HepG2 (cell line): Measurements from ENCODE around the gene MYO19. TPM values are rescaled to one million over a fixed set of nuclear protein-coding genes. Genes with fewer than 3 reads are reported as not detected.
A peak's percentile ranks its signal among the peaks of the same experiment; 100 is the strongest.

Experiments
- ATAC-seq: fragments of 200-7000 bp; cut with Tn5 transposase; 3 replicates; pipeline ENCODE4 v1.9.1; 2020; ENCODE audit warnings: mild to moderate bottlenecking, moderate library complexity
- BruUV-seq: library from RNA; stranded (reverse); fragments of 400-500 nt; replicated peaks from 2 replicates; lab custom pipeline; 2021; lab: Mats Ljungman, UMichigan
- CTCF ChIA-PET: fragments of 300-600 bp; formaldehyde crosslinking; extraction: SDS; loops from one replicate; lab custom pipeline; 2021; ENCODE audit warnings: low total read pairs, inconsistent platforms, low intra/inter-chr PET ratio; lab: Yijun Ruan, JAX
- POLR2A ChIA-PET: fragments of 350-600 bp; sonication (Branson Sonifier 250); formaldehyde crosslinking; loops from one replicate; lab custom pipeline; 2020; ENCODE audit warnings: antibody characterized with exemption, inconsistent platforms; lab: Yijun Ruan, JAX
- DNase-seq: peaks from one replicate; pipeline ENCODE4 v3.0.0-alpha.2; 2015; ENCODE audit warnings: low spot score
- FAIRE-seq: peaks from 3 replicates; lab custom pipeline; 2011; peaks lifted over from hg19 to GRCh38; lab: Jason Lieb, UNC
- H2AFZ ChIP-seq: one replicate; pipeline ENCODE4 v1.6.1; 2011; ENCODE audit warnings: low read length, inconsistent platforms
- H3K27ac ChIP-seq: fragments of 300-600 bp; 3 replicates; pipeline ENCODE4 v1.8.0; 2011; ENCODE audit warnings: mixed run types, mild to moderate bottlenecking, mixed read lengths, low read length, inconsistent platforms; ENCODE audit not compliant: insufficient read depth; ENCODE audit errors: extremely low read length
- H3K27me3 ChIP-seq, 2 experiments: fragments of 200-600 bp in 1 of 2; 2 replicates in 1 of 2; 3 replicates in 1 of 2; pipeline versions ENCODE4 v1.6.0 to v1.8.0; 2011; ENCODE audit warnings: low read length in 2 of 2, mild to moderate bottlenecking in 2 of 2, moderate library complexity in 2 of 2, inconsistent platforms in 1 of 2; ENCODE audit not compliant: insufficient read depth in 2 of 2, control insufficient read depth in 1 of 2
- H3K36me3 ChIP-seq, 2 experiments: fragments of 200-600 bp in 1 of 2; replicated peaks in 1 of 2; 2 replicates in 1 of 2; 3 replicates in 1 of 2; pipeline versions ENCODE4 v1.5.1 to v1.8.0; 2011; ENCODE audit warnings: low read length in 2 of 2, inconsistent platforms in 1 of 2; ENCODE audit not compliant: insufficient read depth in 2 of 2, control insufficient read depth in 1 of 2
- H3K4me1 ChIP-seq: 2 replicates; pipeline ENCODE4 v1.5.1; 2012; ENCODE audit warnings: low read length, inconsistent platforms; ENCODE audit not compliant: insufficient read depth
- H3K4me2 ChIP-seq: 2 replicates; pipeline ENCODE4 v1.6.0; 2011; ENCODE audit warnings: low read depth, low read length, inconsistent platforms
- H3K4me3 ChIP-seq, 3 experiments: fragments of 200-600 bp in 1 of 3; sonication (generic), shearing (Covaris generic) in 1 of 3; replicated peaks in 1 of 3; 2 replicates each; pipeline ENCODE4 v1.5.1; 2011 to 2016; ENCODE audit warnings: low read length in 3 of 3, inconsistent platforms in 2 of 3, low read depth in 2 of 3, mild to moderate bottlenecking in 2 of 3, control low read depth in 1 of 3, mixed read lengths in 1 of 3; ENCODE audit not compliant: insufficient read depth in 1 of 3
- H3K79me2 ChIP-seq: one replicate; pipeline ENCODE4 v1.6.1; 2011; ENCODE audit warnings: low read length, inconsistent platforms; ENCODE audit not compliant: insufficient read depth
- H3K9ac ChIP-seq: 2 replicates; pipeline ENCODE4 v1.6.0; 2011; ENCODE audit warnings: mild to moderate bottlenecking, low read depth, low read length, inconsistent platforms; ENCODE audit not compliant: insufficient read depth
- H3K9me3 ChIP-seq: 2 replicates; pipeline ENCODE4 v1.5.1; 2012; ENCODE audit warnings: mild to moderate bottlenecking, low read length
- H4K20me1 ChIP-seq: 2 replicates; pipeline ENCODE4 v1.6.0; 2011; ENCODE audit warnings: inconsistent platforms, mild to moderate bottlenecking, low read length, moderate library complexity; ENCODE audit not compliant: insufficient read depth
- CTCF ChIP-seq: sonication (generic); formaldehyde crosslinking; IDR thresholded peaks from 2 replicates; pipeline ENCODE4 v1.5.0; 2020; ENCODE audit warnings: mild to moderate bottlenecking, missing genetic modification reagents, moderate library complexity
- HOXD1 ChIP-seq: sonication (generic); formaldehyde crosslinking; IDR thresholded peaks from 2 replicates; pipeline ENCODE4 v1.5.0; 2020; ENCODE audit warnings: missing genetic modification reagents
- KAT7 ChIP-seq: IDR thresholded peaks from 2 replicates; pipeline ENCODE4 v1.6.1; 2018; ENCODE audit warnings: borderline replicate concordance, missing compliant biosample characterization
- NCOA5 ChIP-seq: sonication (generic); formaldehyde crosslinking; IDR thresholded peaks from 2 replicates; pipeline ENCODE4 v1.4.0; 2020; ENCODE audit warnings: missing genetic modification reagents
- THRA ChIP-seq: sonication (generic); formaldehyde crosslinking; IDR thresholded peaks from 2 replicates; pipeline ENCODE4 v1.4.0; 2020; ENCODE audit warnings: missing genetic modification reagents, borderline replicate concordance
- ZNF333 ChIP-seq: sonication (generic); formaldehyde crosslinking; IDR thresholded peaks from 2 replicates; pipeline ENCODE4 v1.4.0; 2020; ENCODE audit warnings: mild to moderate bottlenecking, missing genetic modification reagents, borderline replicate concordance
- ZNF512B ChIP-seq: sonication (generic); formaldehyde crosslinking; IDR thresholded peaks from 2 replicates; pipeline ENCODE4 v1.5.1; 2020; ENCODE audit warnings: missing genetic modification reagents, mild to moderate bottlenecking, borderline replicate concordance
- ZNF646 ChIP-seq: sonication (generic); formaldehyde crosslinking; IDR thresholded peaks from 2 replicates; pipeline ENCODE4 v1.9.0; 2021; ENCODE audit warnings: mild to moderate bottlenecking, missing genetic modification reagents
- ZNF670 ChIP-seq: sonication (generic); formaldehyde crosslinking; IDR thresholded peaks from 2 replicates; pipeline ENCODE4 v1.8.0; 2022; ENCODE audit warnings: mild to moderate bottlenecking, missing genetic modification reagents, borderline replicate concordance
- ZNF737 ChIP-seq: sonication (generic); formaldehyde crosslinking; IDR thresholded peaks from 2 replicates; pipeline ENCODE4 v1.5.0; 2020; ENCODE audit warnings: missing genetic modification reagents, mild to moderate bottlenecking, borderline replicate concordance
- WGBS: methylation state at CpG from one replicate; pipeline ENCODE4 v1.1.6; 2017; ENCODE audit warnings: low lambda C conversion rate; 5-methylcytosine and 5-hydroxymethylcytosine counted together
- in situ Hi-C: cut with HindIII; loops from 2 replicates; pipeline ENCODE4 v1.10.0; 2017; ENCODE audit warnings: low pct_unique_long_range_greater_than_20kb; ENCODE audit not compliant: extremely low pct_ligation_motif_present
- intact Hi-C: fragments of 100-400 bp; cut with micrococcal nuclease; formaldehyde crosslinking; loops from one replicate; pipeline ENCODE4 v1.10.0; 2022; ENCODE audit not compliant: unreplicated experiment
- polyA plus RNA-seq, 8 experiments: library from polyadenylated mRNA; depleted of rRNA in 3 of 8; stranded (reverse) in 7 of 8; unstranded in 1 of 8; fragments of >200 nt; fragmentation: Illumina TruSeq in 4 of 8; extraction: Trizol in 4 of 8; gene quantifications; 2 replicates each; pipeline versions ENCODE4 v1.2.1 to v1.2.3, GENCODE V29; 2011 to 2016; ENCODE audit warnings: low read depth in 4 of 8, missing spikeins in 1 of 8, mixed read lengths in 1 of 8; ENCODE audit not compliant: insufficient read depth in 1 of 8
- total RNA-seq, 5 experiments: library from RNA; depleted of rRNA; stranded (reverse); fragments of >200 nt; fragmentation: Illumina TruSeq; extraction: Trizol; gene quantifications; 2 replicates each; pipeline ENCODE4 v1.2.3, GENCODE V29; 2016; ENCODE audit warnings: low read depth in 1 of 5

MYO19 gene
- total and polyA plus RNA-seq, 2 of the 13 experiments (the other 11 are each of a cell fraction or from before 2014, with no cell fraction given) = 75.7 to 82.3 TPM

- intact Hi-C loops = loop anchor here (5.0 kb wide), 1 partner anchor 57 kb away; the partner anchor contains the start of gene ZNHIT3
- no peak for FAIRE-seq
- H3K4me1 ChIP-seq = peaks cover 33% of the 10 kb centered on the region
- no peaks in the 10 kb centered on the region; a peak in 1 of 5 replicates for H3K36me3 ChIP-seq
- no peaks in the 10 kb centered on the region for H3K9me3 ChIP-seq
- H3K9ac ChIP-seq = peak overlapping the region; percentile 100
- H4K20me1 ChIP-seq = peaks cover 31% of the 10 kb centered on the region
- 3% methylated on average over 7 of the region's 10 CpGs for WGBS
- ChIA-PET POLR2A (interaction anchor here (0.7 to 4.2 kb wide), 4 partner anchors 9 to 130 kb away, joined by 3 to 107 read pairs (median 48); partner anchors contain the start of genes DHRS11, MRM1, MYO19 and PIGW), CTCF (no interaction called here)
- BruUV-seq = no TSS peak
- DNase-seq = peak; percentile 14
- H3K4me2 ChIP-seq = peak overlapping the region; percentile 95
- in situ Hi-C loops = no loop called here
- peak overlapping the region; percentile 88 to 100 (median 93) for H3K4me3 ChIP-seq
- ATAC-seq = no peak
- H3K27me3 ChIP-seq = peaks cover 0 to 5% of the 10 kb centered on the region in 2 experiments; a peak in 1 of 5 replicates
- H3K27ac ChIP-seq = peak overlapping the region; percentile 100
- peaks cover 42% of the 10 kb centered on the region for H3K79me2 ChIP-seq
- H2AFZ ChIP-seq = no peak overlapping the region
- TF ChIP-seq ZNF333 = 0 out of 2 replicates have a peak, but pooled peaks have one; percentile 11
- TF ChIP-seq CTCF (CRISPR knock-in tag) = 0 out of 2 replicates have a peak, but pooled peaks have one; percentile 6
- 0 out of 2 replicates have a peak, but pooled peaks have one; percentile 3 for TF ChIP-seq HOXD1
- no peak for TF ChIP-seq ZNF512B (CRISPR knock-in tag)
- 0 out of 2 replicates have a peak, but pooled peaks have one; percentile 58 for TF ChIP-seq ZNF646
- 0 out of 2 replicates have a peak, but pooled peaks have one; percentile 10 for TF ChIP-seq KAT7 (CRISPR knock-in tag)
- no peak for TF ChIP-seq NCOA5 (CRISPR knock-in tag)
- peak; percentile 3; the same call in 1 of the 2 replicates for TF ChIP-seq THRA (CRISPR knock-in tag)
- 0 out of 2 replicates have a peak, but pooled peaks have one; percentile 10 for TF ChIP-seq ZNF737 (CRISPR knock-in tag)
- 0 out of 2 replicates have a peak, but pooled peaks have one; percentile 29 for TF ChIP-seq ZNF670 (CRISPR knock-in tag)
These were observed 9.3 kb upstream of the MYO19 start for GRCh38 chr17:36544044-36544306.
